ENCODE results near the gene JAZF1.

DNA sequence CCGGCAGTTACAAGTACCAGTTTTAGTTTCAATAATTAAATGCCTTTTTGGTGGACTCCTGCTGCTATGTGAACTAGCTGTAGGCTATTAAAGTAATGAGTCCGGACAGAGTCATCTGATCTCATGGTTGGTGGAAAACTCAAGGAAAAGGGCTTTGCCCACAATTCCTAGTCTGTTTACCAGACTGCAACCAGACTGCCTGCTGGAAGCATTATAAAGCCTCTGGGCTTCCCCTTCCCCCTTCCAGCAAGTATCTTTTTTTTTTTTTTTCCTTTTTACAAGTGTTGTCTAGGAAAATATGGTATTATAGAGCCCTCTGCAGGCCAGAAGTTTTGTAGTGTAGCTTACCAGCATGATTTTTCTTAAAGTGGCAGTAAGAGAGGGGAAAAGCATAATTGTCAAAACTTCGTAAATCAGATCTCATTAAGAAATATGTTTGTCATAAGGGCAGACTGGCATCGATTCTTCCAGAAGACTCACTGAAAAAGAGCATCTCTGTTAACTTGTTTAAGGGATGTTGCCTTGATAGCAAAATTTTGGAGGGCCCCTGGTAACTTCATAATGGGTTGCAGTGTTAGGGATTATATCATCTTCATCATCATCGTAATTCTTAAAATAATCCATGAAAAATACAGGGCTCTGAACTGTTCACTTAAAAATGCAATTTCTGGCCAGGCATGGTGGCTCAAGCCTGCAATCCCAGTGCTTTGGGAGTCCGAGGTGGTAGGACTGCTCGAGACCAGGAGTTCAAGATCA lies 259.3 kb downstream of the JAZF1 start:
- no peak for TF ChIP-seq YY1 (IDR thresholded peaks at IDR 0.05; ENCODE audit: low read depth)
- TF ChIP-seq TAF1 (IDR thresholded peaks at IDR 0.05; ENCODE audit: low read depth), result no peak
- 0 out of 2 replicates have a peak, but pooled peaks have one; percentile 5 for TF ChIP-seq CEBPB (IDR thresholded peaks at IDR 0.05)
- TF ChIP-seq EGR1 (IDR thresholded peaks at IDR 0.05), result no peak
- TF ChIP-seq, protein P1, sequence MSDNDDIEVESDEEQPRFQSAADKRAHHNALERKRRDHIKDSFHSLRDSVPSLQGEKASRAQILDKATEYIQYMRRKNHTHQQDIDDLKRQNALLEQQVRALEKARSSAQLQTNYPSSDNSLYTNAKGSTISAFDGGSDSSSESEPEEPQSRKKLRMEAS (IDR thresholded peaks at IDR 0.05), result peak; percentile 39
- TF ChIP-seq RAD21 (IDR thresholded peaks at IDR 0.05; ENCODE audit: low read depth), result peak; percentile 84
- TF ChIP-seq EP300 (IDR thresholded peaks at IDR 0.05; ENCODE audit: borderline replicate concordance), result peak; percentile 77
- TF ChIP-seq, protein P2, sequence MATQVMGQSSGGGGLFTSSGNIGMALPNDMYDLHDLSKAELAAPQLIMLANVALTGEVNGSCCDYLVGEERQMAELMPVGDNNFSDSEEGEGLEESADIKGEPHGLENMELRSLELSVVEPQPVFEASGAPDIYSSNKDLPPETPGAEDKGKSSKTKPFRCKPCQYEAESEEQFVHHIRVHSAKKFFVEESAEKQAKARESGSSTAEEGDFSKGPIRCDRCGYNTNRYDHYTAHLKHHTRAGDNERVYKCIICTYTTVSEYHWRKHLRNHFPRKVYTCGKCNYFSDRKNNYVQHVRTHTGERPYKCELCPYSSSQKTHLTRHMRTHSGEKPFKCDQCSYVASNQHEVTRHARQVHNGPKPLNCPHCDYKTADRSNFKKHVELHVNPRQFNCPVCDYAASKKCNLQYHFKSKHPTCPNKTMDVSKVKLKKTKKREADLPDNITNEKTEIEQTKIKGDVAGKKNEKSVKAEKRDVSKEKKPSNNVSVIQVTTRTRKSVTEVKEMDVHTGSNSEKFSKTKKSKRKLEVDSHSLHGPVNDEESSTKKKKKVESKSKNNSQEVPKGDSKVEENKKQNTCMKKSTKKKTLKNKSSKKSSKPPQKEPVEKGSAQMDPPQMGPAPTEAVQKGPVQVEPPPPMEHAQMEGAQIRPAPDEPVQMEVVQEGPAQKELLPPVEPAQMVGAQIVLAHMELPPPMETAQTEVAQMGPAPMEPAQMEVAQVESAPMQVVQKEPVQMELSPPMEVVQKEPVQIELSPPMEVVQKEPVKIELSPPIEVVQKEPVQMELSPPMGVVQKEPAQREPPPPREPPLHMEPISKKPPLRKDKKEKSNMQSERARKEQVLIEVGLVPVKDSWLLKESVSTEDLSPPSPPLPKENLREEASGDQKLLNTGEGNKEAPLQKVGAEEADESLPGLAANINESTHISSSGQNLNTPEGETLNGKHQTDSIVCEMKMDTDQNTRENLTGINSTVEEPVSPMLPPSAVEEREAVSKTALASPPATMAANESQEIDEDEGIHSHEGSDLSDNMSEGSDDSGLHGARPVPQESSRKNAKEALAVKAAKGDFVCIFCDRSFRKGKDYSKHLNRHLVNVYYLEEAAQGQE (IDR thresholded peaks at IDR 0.05; ENCODE audit: low read depth), result no peak
- TF ChIP-seq TCF12 (IDR thresholded peaks at IDR 0.05; ENCODE audit: low read depth), result peak; percentile 71
- TF ChIP-seq CREB1 (IDR thresholded peaks at IDR 0.05; ENCODE audit: low read depth), result no peak
- TF ChIP-seq, protein P3, sequence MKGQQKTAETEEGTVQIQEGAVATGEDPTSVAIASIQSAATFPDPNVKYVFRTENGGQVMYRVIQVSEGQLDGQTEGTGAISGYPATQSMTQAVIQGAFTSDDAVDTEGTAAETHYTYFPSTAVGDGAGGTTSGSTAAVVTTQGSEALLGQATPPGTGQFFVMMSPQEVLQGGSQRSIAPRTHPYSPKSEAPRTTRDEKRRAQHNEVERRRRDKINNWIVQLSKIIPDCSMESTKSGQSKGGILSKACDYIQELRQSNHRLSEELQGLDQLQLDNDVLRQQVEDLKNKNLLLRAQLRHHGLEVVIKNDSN (IDR thresholded peaks at IDR 0.05), result no peak
